ENCODE data around the gene HSD17B2.

The HSD17B2 gene

GRCh38 chr16:82034981-82035612 lies at the start of gene HSD17B2:
TSS of gene HSD17B2 (plus strand) at chr16:82035253. CDS start at chr16:82035425, 172 bp downstream.
- peak in 1 of 2 donors; percentile 4 for DNase-seq (ENCODE audit: low read depth in 2 of 2)
- TF ChIP-seq CTCF (IDR thresholded peaks at IDR 0.05; ENCODE audit: low read depth, low read length), result no peak
- H3K4me3 ChIP-seq (replicated peaks in 1 of 2; ENCODE audit: low read depth in 2 of 2, low read length in 2 of 2), result no peak within 1 kb of the TSS

- DNase-seq (ENCODE audit: low read depth in 2 of 2), result no peak
- TF ChIP-seq CTCF (IDR thresholded peaks at IDR 0.05; ENCODE audit: low read depth, low read length), result no peak
Observed at GRCh38 chr16:81987121-81987520, 47.9 kb upstream of the HSD17B2 start.

GRCh38 chr16:81987706-81988105 lies 47.3 kb upstream of the HSD17B2 start:
- no peak for TF ChIP-seq CTCF (IDR thresholded peaks at IDR 0.05; ENCODE audit: low read depth, low read length)
- DNase-seq (ENCODE audit: low read depth in 2 of 2), result no peak

More at GRCh38 chr16:81987121-81987520, 47.9 kb upstream of the HSD17B2 start:
- no peak overlapping the region for H3K4me3 ChIP-seq (replicated peaks in 1 of 2; ENCODE audit: low read depth in 2 of 2, low read length in 2 of 2)

GRCh38 chr16:81992859-81993258 lies 42.2 kb upstream of the HSD17B2 start:
- no peak for DNase-seq (ENCODE audit: low read depth in 2 of 2)
- no peak for TF ChIP-seq CTCF (IDR thresholded peaks at IDR 0.05; ENCODE audit: low read depth, low read length)
- H3K4me3 ChIP-seq (replicated peaks in 1 of 2; ENCODE audit: low read depth in 2 of 2, low read length in 2 of 2), result no peak overlapping the region

More at GRCh38 chr16:81987706-81988105, 47.3 kb upstream of the HSD17B2 start:
- no peak overlapping the region for H3K4me3 ChIP-seq (replicated peaks in 1 of 2; ENCODE audit: low read depth in 2 of 2, low read length in 2 of 2)

- no peak overlapping the region for H3K4me3 ChIP-seq (replicated peaks in 1 of 2; ENCODE audit: low read depth in 2 of 2, low read length in 2 of 2)
- no peak for DNase-seq (ENCODE audit: low read depth in 2 of 2)
- peak; percentile 17 for TF ChIP-seq CTCF (IDR thresholded peaks at IDR 0.05; ENCODE audit: low read depth, low read length)
Observed at GRCh38 chr16:81994485-81994884, 40.6 kb upstream of the HSD17B2 start.

GRCh38 chr16:81995651-81996050 lies 39.4 kb upstream of the HSD17B2 start:
- TF ChIP-seq CTCF (IDR thresholded peaks at IDR 0.05; ENCODE audit: low read depth, low read length), result no peak
- H3K4me3 ChIP-seq (replicated peaks in 1 of 2; ENCODE audit: low read depth in 2 of 2, low read length in 2 of 2), result no peak overlapping the region
- peak in 1 of 2 donors; percentile 62 for DNase-seq (ENCODE audit: low read depth in 2 of 2)

Measured in cardiac fibroblast (primary cell).